Mucosa of descending colon (tissue), 3 donors: ENCODE data around the gene DSCAML1. TPM values are rescaled to one million over a fixed set of nuclear protein-coding genes. Genes with fewer than 3 reads are reported as not detected.
A peak's percentile ranks its signal among the peaks of the same experiment; 100 is the strongest.

Experiments used
- ATAC-seq: fragments of 200-7000 bp; cut with Tn5 transposase; one replicate; pipeline ENCODE4 v1.9.1; 2020; ENCODE audit warnings: mild to moderate bottlenecking, moderate library complexity
- DNase-seq, 3 donors: peaks; one replicate each; pipeline ENCODE4 v3.0.0-alpha.2; 2020
- H3K36me3 ChIP-seq: fragments of 200-600 bp; one replicate; pipeline ENCODE4 v1.8.0; 2021; ENCODE audit warnings: low read depth, mild to moderate bottlenecking
- H3K4me1 ChIP-seq: fragments of 200-600 bp; one replicate; pipeline ENCODE4 v1.8.0; 2021; ENCODE audit warnings: low read depth, mild to moderate bottlenecking
- H3K4me3 ChIP-seq: fragments of 200-600 bp; one replicate; pipeline ENCODE4 v1.8.0; 2021; ENCODE audit warnings: mild to moderate bottlenecking
- H3K9me3 ChIP-seq: fragments of 200-600 bp; one replicate; pipeline ENCODE4 v1.8.0; 2021; ENCODE audit warnings: mild to moderate bottlenecking
- intact Hi-C, 2 donors: fragments of 100-400 bp; cut with DNase I in 1 of 2; cut with micrococcal nuclease in 1 of 2; formaldehyde crosslinking; loops; one replicate each; pipeline versions ENCODE4 v1.11.0 to v1.11.1; 2022; cut with DNase I, micrococcal nuclease
- total RNA-seq, 3 donors: library from RNA; stranded (reverse); fragmentation: NEBNext Ultra II Directional in 2 of 3; extraction: Animal tissue kit (Norgen Biotek cat#: 25700) in 2 of 3; gene quantifications; one replicate each; pipeline versions ENCODE4 v1.2.1 to v1.2.4, GENCODE V29; 2021 to 2023
- TF ChIP-seq, protein P1 (sequence below): fragments of 200-600 bp; IDR thresholded peaks from one replicate; pipeline ENCODE4 v1.8.0; 2022; ENCODE audit warnings: antibody characterized with exemption, mild to moderate bottlenecking
- donor health status: DM: no; HTN: no; CAD: no; lungs with moderate emphysema.
- donor health status: DM: no; HTN: no; CAD: no.
- donor health status: DM: no; HTN: yes; CAD: no.

The DSCAML1 gene
- total RNA-seq, 3 donors from 2014 or later = 5.0 to 5.5 (median 5.3) TPM

DNA sequence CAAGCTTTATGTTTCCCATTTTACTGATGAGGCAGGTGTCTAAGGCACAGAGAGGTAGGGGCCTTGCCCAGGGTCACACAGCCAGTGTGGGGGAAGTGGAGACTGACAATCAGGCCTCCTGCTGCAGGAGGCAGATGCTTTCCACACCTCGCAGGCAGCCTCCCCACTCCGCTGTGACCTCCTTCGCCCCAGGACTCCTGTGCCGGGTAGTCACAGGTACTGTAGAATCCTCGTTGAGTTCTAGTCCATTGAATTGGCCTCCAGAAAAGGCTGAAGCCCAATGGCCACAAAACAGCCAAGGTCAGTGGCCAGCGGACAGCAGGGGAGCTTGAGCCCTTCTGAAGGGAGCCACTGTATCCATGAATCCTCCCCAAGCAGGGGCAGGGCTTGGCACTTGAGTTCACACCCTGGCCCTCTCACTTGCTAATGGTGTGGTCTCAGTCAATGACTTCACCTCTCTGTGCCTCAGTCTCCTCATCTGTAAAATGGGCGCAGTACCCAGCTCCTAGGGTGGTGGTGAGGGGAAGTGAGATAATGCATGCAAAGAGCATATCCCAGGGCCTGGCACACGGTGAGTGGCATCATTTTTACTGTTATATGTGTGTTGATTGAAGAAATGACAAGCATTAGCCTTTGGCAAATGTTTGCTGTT lies 28.6 kb upstream of the DSCAML1 start:
- no peaks in the 10 kb centered on the region for H3K9me3 ChIP-seq
- H3K4me1 ChIP-seq = peaks cover 17% of the 10 kb centered on the region
- intact Hi-C loops = loop anchor here in 1 of 2 donors (10.0 kb wide), 1 partner anchor 129 kb away; no protein-coding TSS in a partner anchor
- DNase-seq (peak in 2 of 3 donors; percentile 2 to 26), ATAC-seq (no peak)
- TF ChIP-seq, protein P1, sequence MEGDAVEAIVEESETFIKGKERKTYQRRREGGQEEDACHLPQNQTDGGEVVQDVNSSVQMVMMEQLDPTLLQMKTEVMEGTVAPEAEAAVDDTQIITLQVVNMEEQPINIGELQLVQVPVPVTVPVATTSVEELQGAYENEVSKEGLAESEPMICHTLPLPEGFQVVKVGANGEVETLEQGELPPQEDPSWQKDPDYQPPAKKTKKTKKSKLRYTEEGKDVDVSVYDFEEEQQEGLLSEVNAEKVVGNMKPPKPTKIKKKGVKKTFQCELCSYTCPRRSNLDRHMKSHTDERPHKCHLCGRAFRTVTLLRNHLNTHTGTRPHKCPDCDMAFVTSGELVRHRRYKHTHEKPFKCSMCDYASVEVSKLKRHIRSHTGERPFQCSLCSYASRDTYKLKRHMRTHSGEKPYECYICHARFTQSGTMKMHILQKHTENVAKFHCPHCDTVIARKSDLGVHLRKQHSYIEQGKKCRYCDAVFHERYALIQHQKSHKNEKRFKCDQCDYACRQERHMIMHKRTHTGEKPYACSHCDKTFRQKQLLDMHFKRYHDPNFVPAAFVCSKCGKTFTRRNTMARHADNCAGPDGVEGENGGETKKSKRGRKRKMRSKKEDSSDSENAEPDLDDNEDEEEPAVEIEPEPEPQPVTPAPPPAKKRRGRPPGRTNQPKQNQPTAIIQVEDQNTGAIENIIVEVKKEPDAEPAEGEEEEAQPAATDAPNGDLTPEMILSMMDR = no peak
- H3K4me3 ChIP-seq = no peak overlapping the region
- H3K36me3 ChIP-seq = no peaks in the 10 kb centered on the region

DNA sequence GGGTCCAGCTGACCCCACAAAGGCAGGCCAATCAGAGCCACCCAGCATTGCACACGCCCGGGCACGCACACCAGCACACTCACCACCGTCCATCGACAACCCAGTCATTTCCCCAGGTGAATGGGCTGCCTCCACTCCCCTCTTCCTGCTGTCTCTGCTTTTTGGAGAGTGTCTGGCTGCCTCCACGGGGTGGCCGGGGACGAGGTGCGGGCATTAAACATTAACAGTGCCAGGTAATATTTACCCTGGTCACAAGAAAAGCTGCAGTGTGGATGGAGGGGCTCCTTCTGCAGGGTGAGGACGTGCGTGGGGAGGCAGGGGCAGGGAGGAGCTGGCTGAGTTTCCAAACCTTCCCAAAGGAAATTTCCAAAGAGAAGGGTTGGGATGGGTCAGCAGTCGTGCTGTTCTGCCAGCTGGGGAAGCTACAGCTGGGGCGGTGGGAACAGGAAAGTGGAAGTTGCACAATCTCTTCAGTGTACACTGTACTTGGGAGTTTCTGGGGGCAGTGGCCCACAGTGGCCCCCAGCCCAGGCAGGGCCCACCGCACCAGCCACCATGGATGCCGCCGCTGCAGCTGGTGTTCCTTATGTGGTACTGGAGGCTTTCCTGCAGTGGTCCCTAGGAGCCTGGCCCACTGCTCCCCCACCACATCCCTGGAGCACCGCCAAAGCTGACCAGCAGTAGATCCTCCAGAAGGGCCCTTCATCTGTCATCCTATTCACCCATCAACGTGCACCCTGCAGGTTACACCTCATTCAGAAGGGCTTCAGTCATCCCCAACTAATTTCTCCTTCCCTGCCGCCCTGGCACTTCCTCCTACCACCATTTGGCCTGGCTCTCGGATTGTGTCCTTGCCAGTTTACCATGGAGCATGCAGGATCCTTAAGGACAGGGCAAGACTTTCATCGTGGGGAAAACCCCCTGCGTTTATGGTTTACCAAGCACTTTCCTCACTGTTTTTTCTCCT lies 27.8 kb upstream of the DSCAML1 start, which contains the start of gene FXYD2:
Gene FXYD2 (minus strand): TSS at position 174 of the 967 bp plus-strand sequence. CDS start 66 bp downstream, at position 108.
- intact Hi-C loops = loop anchor here in 1 of 2 donors (10.0 kb wide), 1 partner anchor 130 kb away; no protein-coding TSS in a partner anchor
- DNase-seq (peak; percentile 42 to 50 (median 45)), ATAC-seq (peak; percentile 7)
- Histone ChIP-seq H3K4me1 (peaks cover 23% of the 10 kb centered on the region), H3K4me3 (no peak within 1 kb of the TSS), H3K9me3 (no peaks in the 10 kb centered on the region), H3K36me3 (no peaks in the 10 kb centered on the region)
- TF ChIP-seq, protein P1 = no peak

DNA sequence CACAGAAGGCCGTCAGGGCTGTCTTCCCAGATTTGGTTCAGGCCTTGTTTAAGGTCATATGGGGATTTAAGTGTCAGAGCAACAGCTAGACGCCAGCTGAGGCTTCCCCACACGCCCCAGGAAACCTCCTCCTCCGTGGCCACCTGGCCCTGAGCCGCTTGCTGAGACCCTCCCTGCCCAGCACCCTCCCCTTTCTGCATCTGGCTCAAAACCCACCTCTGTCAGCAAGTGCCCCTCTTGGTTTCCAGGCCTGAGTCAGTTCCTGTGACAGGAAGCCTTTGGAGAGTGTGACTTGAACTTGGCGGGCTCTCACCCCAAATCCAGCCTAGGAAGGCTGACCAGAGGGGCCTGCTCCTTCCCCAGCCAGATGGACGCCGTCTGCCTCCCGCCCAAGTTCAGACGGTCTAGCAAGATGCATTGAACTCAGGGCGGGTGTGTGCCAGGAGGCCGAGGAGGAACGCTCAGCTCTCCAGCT lies 27.0 kb upstream of the DSCAML1 start:
- no peaks in the 10 kb centered on the region for H3K36me3 ChIP-seq
- no peak overlapping the region for H3K4me3 ChIP-seq
- DNase-seq = peak; percentile 38 to 56 (median 51)
- no peak for ATAC-seq
- peaks cover 26% of the 10 kb centered on the region for H3K4me1 ChIP-seq
- TF ChIP-seq, protein P1 = no peak
- H3K9me3 ChIP-seq = no peaks in the 10 kb centered on the region
- intact Hi-C loops = loop anchor here in 1 of 2 donors (10.0 kb wide), 1 partner anchor 131 kb away; no protein-coding TSS in a partner anchor

DNA sequence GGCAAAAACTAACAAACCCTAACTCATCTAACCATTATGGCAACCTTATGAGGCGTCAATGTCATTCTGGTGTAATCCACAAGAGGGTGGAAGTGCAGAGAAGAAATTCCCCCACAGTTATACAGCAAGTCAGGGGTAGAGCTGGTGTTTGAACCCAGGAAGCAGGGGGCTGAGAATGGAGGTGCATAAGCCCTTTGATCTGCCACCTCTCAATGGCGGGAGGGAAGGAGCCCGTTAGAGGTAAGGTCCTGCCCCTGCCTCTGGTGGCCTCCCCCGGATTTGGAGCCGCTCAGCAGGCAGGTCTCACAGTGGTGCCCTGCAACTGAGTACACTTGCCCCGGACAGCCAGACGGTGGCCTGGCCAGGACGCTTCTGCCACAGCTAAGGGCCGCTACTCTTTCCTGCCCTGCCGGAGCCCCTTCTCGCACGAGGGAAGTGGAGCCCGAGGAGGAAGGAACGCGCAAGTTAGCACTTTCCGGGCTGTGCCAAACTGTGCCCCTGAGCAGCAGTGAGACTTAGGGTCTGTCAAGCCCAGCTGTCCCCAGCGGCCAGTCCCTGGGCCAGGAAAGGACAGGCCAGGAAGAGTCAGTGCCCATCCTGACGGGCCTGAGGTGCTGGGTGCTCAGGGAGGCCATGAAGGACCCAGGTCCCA lies 26.4 kb upstream of the DSCAML1 start:
- Histone ChIP-seq H3K4me3 (no peak overlapping the region), H3K9me3 (no peaks in the 10 kb centered on the region), H3K4me1 (peaks cover 22% of the 10 kb centered on the region), H3K36me3 (no peaks in the 10 kb centered on the region)
- ATAC-seq (no peak), DNase-seq (peak in 2 of 3 donors; percentile 30 to 57)
- intact Hi-C loops = loop anchor here in 1 of 2 donors (10.0 kb wide), 1 partner anchor 131 kb away; no protein-coding TSS in a partner anchor
- TF ChIP-seq, protein P1 = no peak
